ENCODE measurements around the gene DNAJA3. TPM values are rescaled to one million over a fixed set of nuclear protein-coding genes. Genes with fewer than 3 reads are reported as not detected.
A peak's percentile ranks its signal among the peaks of the same experiment; 100 is the strongest.

Gene DNAJA3
- total and polyA plus RNA-seq, 4 experiments from 2014 or later = 52.4 to 71.1 (median 61.5) TPM

DNA sequence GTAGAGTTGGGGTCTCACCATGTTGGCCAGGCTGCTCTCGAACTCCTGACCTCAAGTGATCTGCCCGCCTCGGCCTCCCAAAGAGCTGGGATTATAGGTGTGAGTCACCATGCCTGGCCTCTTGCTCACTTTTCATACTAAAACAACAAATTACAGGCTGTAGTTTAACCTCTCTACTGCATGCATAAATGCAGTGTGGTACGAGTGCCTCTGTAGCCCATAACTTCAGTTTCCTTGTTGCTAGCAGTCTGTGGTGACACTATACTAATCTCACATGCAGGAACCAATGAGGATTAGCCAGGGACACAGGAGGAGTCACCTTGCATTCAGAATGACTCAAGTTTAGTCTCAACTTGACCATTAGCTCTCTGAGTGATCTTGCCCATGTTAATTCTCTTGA lies 70.6 kb downstream of the DNAJA3 start:
- peak overlapping the region in 5 of 7 donors; percentile 4 to 82 (median 13) for H3K27ac Mint-ChIP-seq
- CTCF ChIA-PET (ENCODE audit: partially characterized antibody) = interaction anchor here (1.2 to 1.3 kb wide), 2 partner anchors 11 to 18 kb away, joined by 3 to 4 read pairs; no protein-coding TSS in a partner anchor
- POLR2A ChIA-PET (ENCODE audit: partially characterized antibody) = interaction anchor here (1.1 to 1.3 kb wide), 2 partner anchors 9 to 20 kb away, joined by 3 to 5 read pairs; partner anchors contain the start of gene HMOX2

GRCh38 chr16:4498546-4499195 lies 73.0 kb downstream of the DNAJA3 start:
- peaks cover 60 to 96% (median 80%) of the 10 kb centered on the region in 4 donors for H3K4me1 Mint-ChIP-seq
- DNase-seq = no peak
- POLR2A ChIA-PET (ENCODE audit: partially characterized antibody) = interaction anchor here (5.0 to 11.8 kb wide), 2 partner anchors 11 to 22 kb away, joined by 49 to 247 read pairs; partner anchors contain the start of genes HMOX2 and NMRAL1
- H3K9me3 ChIP-seq (ENCODE audit: control insufficient read depth in 1 of 2, low read length in 2 of 2) = no peaks in the 10 kb centered on the region
- CTCF ChIA-PET (ENCODE audit: partially characterized antibody) = interaction anchor here (1.3 to 13.3 kb wide), 2 partner anchors 9 to 14 kb away, joined by 3 to 343 read pairs; partner anchors contain the start of genes HMOX2 and NMRAL1
- H3K4me1 ChIP-seq (ENCODE audit: insufficient read depth, low read length) = peaks cover 84% of the 10 kb centered on the region
- no peak overlapping the region for H3K4me3 ChIP-seq (ENCODE audit: low read length in 2 of 2)
- H3K36me3 ChIP-seq (ENCODE audit: insufficient read depth, low read length) = peaks cover 12% of the 10 kb centered on the region
- H3K9me3 Mint-ChIP-seq = no peaks in the 10 kb centered on the region
- H3K27me3 ChIP-seq (ENCODE audit: insufficient read depth, low read length) = no peaks in the 10 kb centered on the region
- peaks cover 19 to 40% of the 10 kb centered on the region in 2 donors for H3K36me3 Mint-ChIP-seq
- no peaks in the 10 kb centered on the region for H3K27me3 Mint-ChIP-seq
- peak overlapping the region; percentile 80 to 97 (median 85) for H3K27ac Mint-ChIP-seq
- H3K27ac ChIP-seq (ENCODE audit: low read depth, low read length) = no peak overlapping the region
- intact Hi-C loops (cut with micrococcal nuclease) = no loop called here
- H3K4me3 Mint-ChIP-seq = peak overlapping the region in 3 of 8 donors; percentile 8 to 58 (median 46)

More for the DNA sequence above, 70.6 kb downstream of the DNAJA3 start:
- Histone ChIP-seq H3K27me3 (ENCODE audit: insufficient read depth, low read length) (no peaks in the 10 kb centered on the region), H3K4me3 (ENCODE audit: low read length in 2 of 2) (no peak overlapping the region), H3K36me3 (ENCODE audit: insufficient read depth, low read length) (peaks cover 12% of the 10 kb centered on the region), H3K9me3 (ENCODE audit: control insufficient read depth in 1 of 2, low read length in 2 of 2) (no peaks in the 10 kb centered on the region), H3K4me1 (ENCODE audit: insufficient read depth, low read length) (peaks cover 84% of the 10 kb centered on the region), H3K27ac (ENCODE audit: low read depth, low read length) (no peak overlapping the region)
- intact Hi-C loops (cut with micrococcal nuclease) = no loop called here
- Mint-ChIP-seq H3K4me1 (peaks cover 56 to 86% (median 72%) of the 10 kb centered on the region in 4 donors), H3K36me3 (peaks cover 15 to 49% of the 10 kb centered on the region in 2 donors), H3K9me3 (no peaks in the 10 kb centered on the region), H3K4me3 (no peak overlapping the region), H3K27me3 (no peaks in the 10 kb centered on the region)
- no peak for DNase-seq

- H3K27me3 Mint-ChIP-seq = no peaks in the 10 kb centered on the region
Measured at GRCh38 chr16:4499196-4499555, 73.5 kb downstream of the DNAJA3 start.

GRCh38 chr16:4500272-4500671 lies 74.6 kb downstream of the DNAJA3 start:
- H3K36me3 ChIP-seq (ENCODE audit: insufficient read depth, low read length) = peaks cover 12% of the 10 kb centered on the region
- ChIA-PET CTCF (ENCODE audit: partially characterized antibody) (interaction anchor here (1.0 to 13.3 kb wide), 6 partner anchors 16 to 191 kb away, joined by 3 to 343 read pairs (median 3); partner anchors contain the start of genes HMOX2 and NMRAL1), POLR2A (ENCODE audit: partially characterized antibody) (interaction anchor here (1.4 to 11.8 kb wide), 5 partner anchors 12 to 116 kb away, joined by 4 to 247 read pairs (median 5); partner anchors contain the start of genes HMOX2 and NMRAL1)
- no peak overlapping the region for H3K4me3 ChIP-seq (ENCODE audit: low read length in 2 of 2)
- H3K27ac Mint-ChIP-seq = peak overlapping the region in 6 of 7 donors; percentile 82 to 97 (median 92)
- H3K4me1 Mint-ChIP-seq = peaks cover 61 to 94% (median 82%) of the 10 kb centered on the region in 4 donors
- no peaks in the 10 kb centered on the region for H3K9me3 Mint-ChIP-seq
- no peak for DNase-seq
- H3K4me3 Mint-ChIP-seq = peak overlapping the region in 1 of 8 donors; percentile 1
- no peaks in the 10 kb centered on the region for H3K27me3 ChIP-seq (ENCODE audit: insufficient read depth, low read length)
- H3K9me3 ChIP-seq (ENCODE audit: control insufficient read depth in 1 of 2, low read length in 2 of 2) = no peaks in the 10 kb centered on the region
- H3K27me3 Mint-ChIP-seq = no peaks in the 10 kb centered on the region
- no peak overlapping the region for H3K27ac ChIP-seq (ENCODE audit: low read depth, low read length)
- peaks cover 18 to 38% of the 10 kb centered on the region in 2 donors for H3K36me3 Mint-ChIP-seq
- intact Hi-C loops (cut with micrococcal nuclease) = no loop called here
- H3K4me1 ChIP-seq (ENCODE audit: insufficient read depth, low read length) = peaks cover 88% of the 10 kb centered on the region

More at GRCh38 chr16:4499196-4499555, 73.5 kb downstream of the DNAJA3 start:
- Histone ChIP-seq H3K4me1 (ENCODE audit: insufficient read depth, low read length) (peaks cover 88% of the 10 kb centered on the region), H3K9me3 (ENCODE audit: control insufficient read depth in 1 of 2, low read length in 2 of 2) (no peaks in the 10 kb centered on the region), H3K4me3 (ENCODE audit: low read length in 2 of 2) (no peak overlapping the region), H3K27ac (ENCODE audit: low read depth, low read length) (no peak overlapping the region), H3K36me3 (ENCODE audit: insufficient read depth, low read length) (peaks cover 12% of the 10 kb centered on the region), H3K27me3 (ENCODE audit: insufficient read depth, low read length) (no peaks in the 10 kb centered on the region)
- Mint-ChIP-seq H3K36me3 (peaks cover 21 to 40% of the 10 kb centered on the region in 2 donors), H3K4me1 (peaks cover 62 to 96% (median 83%) of the 10 kb centered on the region in 4 donors), H3K4me3 (peak overlapping the region in 3 of 8 donors; percentile 8 to 58 (median 46)), H3K9me3 (no peaks in the 10 kb centered on the region), H3K27ac (peak overlapping the region; percentile 80 to 97 (median 85))
- intact Hi-C loops (cut with micrococcal nuclease) = no loop called here
- CTCF ChIA-PET (ENCODE audit: partially characterized antibody) = interaction anchor here (1.1 to 13.3 kb wide), 3 partner anchors 8 to 190 kb away, joined by 3 to 343 read pairs (median 3); partner anchors contain the start of genes HMOX2 and NMRAL1
- DNase-seq = no peak
- POLR2A ChIA-PET (ENCODE audit: partially characterized antibody) = interaction anchor here (0.7 to 11.8 kb wide), 3 partner anchors 11 to 22 kb away, joined by 3 to 247 read pairs (median 49); partner anchors contain the start of genes HMOX2 and NMRAL1

GRCh38 chr16:4501071-4501478 lies 75.4 kb downstream of the DNAJA3 start:
- POLR2A ChIA-PET (ENCODE audit: partially characterized antibody) = interaction anchor here (0.8 to 11.8 kb wide), 9 partner anchors 9 to 116 kb away, joined by 3 to 247 read pairs (median 5); partner anchors contain the start of genes CORO7, HMOX2 and NMRAL1
- Histone ChIP-seq H3K4me1 (ENCODE audit: insufficient read depth, low read length) (peaks cover 89% of the 10 kb centered on the region), H3K36me3 (ENCODE audit: insufficient read depth, low read length) (peaks cover 12% of the 10 kb centered on the region), H3K9me3 (ENCODE audit: control insufficient read depth in 1 of 2, low read length in 2 of 2) (no peaks in the 10 kb centered on the region), H3K27ac (ENCODE audit: low read depth, low read length) (no peak overlapping the region), H3K27me3 (ENCODE audit: insufficient read depth, low read length) (no peaks in the 10 kb centered on the region), H3K4me3 (ENCODE audit: low read length in 2 of 2) (no peak overlapping the region)
- H3K4me1 Mint-ChIP-seq = peaks cover 63 to 94% (median 83%) of the 10 kb centered on the region in 4 donors
- DNase-seq = no peak
- H3K36me3 Mint-ChIP-seq = peaks cover 18 to 37% of the 10 kb centered on the region in 2 donors
- intact Hi-C loops (cut with micrococcal nuclease) = no loop called here
- peak overlapping the region; percentile 90 to 97 (median 93) for H3K27ac Mint-ChIP-seq
- H3K9me3 Mint-ChIP-seq = no peaks in the 10 kb centered on the region
- peak overlapping the region in 4 of 8 donors; percentile 29 to 67 (median 50) for H3K4me3 Mint-ChIP-seq
- H3K27me3 Mint-ChIP-seq = no peaks in the 10 kb centered on the region
- CTCF ChIA-PET (ENCODE audit: partially characterized antibody) = interaction anchor here (1.0 to 13.3 kb wide), 5 partner anchors 16 to 116 kb away, joined by 3 to 343 read pairs (median 3); partner anchors contain the start of genes HMOX2 and NMRAL1

DNA sequence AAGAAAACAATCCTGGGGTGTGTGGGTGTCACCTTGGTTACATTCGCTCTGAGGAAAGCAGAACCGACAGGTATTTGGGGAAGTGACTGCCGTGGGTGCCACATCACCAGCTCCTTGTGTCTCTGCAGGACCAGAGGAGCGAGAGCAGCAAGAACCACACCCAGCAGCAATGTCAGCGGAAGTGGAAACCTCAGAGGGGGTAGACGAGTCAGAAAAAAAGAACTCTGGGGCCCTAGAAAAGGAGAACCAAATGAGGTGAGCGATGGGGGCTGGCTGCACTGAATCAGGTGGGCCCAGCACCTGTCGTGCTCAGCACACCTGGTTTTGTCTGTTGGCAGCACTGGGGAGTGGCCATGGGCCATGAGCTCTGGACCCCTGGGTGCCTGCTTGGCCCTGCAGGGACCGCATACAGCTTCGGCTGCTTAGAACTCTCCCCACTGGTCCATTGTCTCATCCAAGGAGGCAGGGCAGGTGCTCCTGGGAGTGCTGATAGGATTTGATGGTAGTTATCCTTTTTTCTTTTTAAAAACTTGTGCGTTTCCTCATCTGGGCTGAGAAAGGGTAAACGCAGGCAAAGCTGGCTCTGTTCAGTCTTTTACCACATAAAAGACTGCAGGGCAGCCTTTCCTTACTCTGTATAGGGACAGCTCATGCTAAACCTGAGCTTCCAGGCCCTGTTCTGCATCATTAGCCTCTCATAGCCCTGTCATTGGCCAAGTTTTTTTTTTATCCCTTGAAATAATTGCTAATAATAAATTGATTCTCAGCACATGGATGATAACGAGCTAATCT lies 79.9 kb downstream of the DNAJA3 start:
- Mint-ChIP-seq H3K36me3 (peaks cover 33 to 50% of the 10 kb centered on the region in 2 donors), H3K27me3 (no peaks in the 10 kb centered on the region), H3K27ac (peak overlapping the region; percentile 96 to 100 (median 99)), H3K4me3 (peak overlapping the region; percentile 63 to 94 (median 84)), H3K4me1 (peaks cover 42 to 78% (median 63%) of the 10 kb centered on the region in 4 donors), H3K9me3 (no peaks in the 10 kb centered on the region)
- DNase-seq = peak; percentile 85 to 94 (median 90)
- peaks cover 76% of the 10 kb centered on the region for H3K4me1 ChIP-seq (ENCODE audit: insufficient read depth, low read length)
- H3K9me3 ChIP-seq (ENCODE audit: control insufficient read depth in 1 of 2, low read length in 2 of 2) = no peaks in the 10 kb centered on the region
- no peaks in the 10 kb centered on the region for H3K27me3 ChIP-seq (ENCODE audit: insufficient read depth, low read length)
- peaks cover 37% of the 10 kb centered on the region for H3K36me3 ChIP-seq (ENCODE audit: insufficient read depth, low read length)
- peak overlapping the region; percentile 57 to 74 for H3K4me3 ChIP-seq (ENCODE audit: low read length in 2 of 2)
- H3K27ac ChIP-seq (ENCODE audit: low read depth, low read length) = peak overlapping the region; percentile 77
- intact Hi-C loops (cut with micrococcal nuclease) = loop anchor here (1.0 to 2.0 kb wide), 8 partner anchors 17 to 451 kb away; partner anchors contain the start of genes CDIP1, HMOX2 and MGRN1
- CTCF ChIA-PET (ENCODE audit: partially characterized antibody) = interaction anchor here (0.7 to 13.3 kb wide), 22 partner anchors 9 to 119 kb away, joined by 3 to 343 read pairs (median 6); partner anchors contain the start of genes C16orf96, CDIP1, CORO7 and HMOX2
- POLR2A ChIA-PET (ENCODE audit: partially characterized antibody) = interaction anchor here (0.6 to 11.8 kb wide), 33 partner anchors 9 to 234 kb away, joined by 3 to 247 read pairs (median 5); partner anchors contain the start of genes CDIP1, CORO7, DNAJA3 and HMOX2

Data from CD4-positive, alpha-beta memory T cell (primary cell).